Measurements from ENCODE around the gene S100A7A. TPM values are rescaled to one million over a fixed set of nuclear protein-coding genes. Genes with fewer than 3 reads are reported as not detected.

The S100A7A gene
- total and polyA plus RNA-seq, 2 of the 4 experiments (the other 2 are of a cell fraction): not detected

GRCh38 chr1:153459655-153460054, 43.3 kb downstream of the S100A7A start:
- H3K9me1 ChIP-seq (ENCODE audit: insufficient read depth, low read length): no peaks in the 10 kb centered on the region
- H3K18ac ChIP-seq (ENCODE audit: low read depth, low read length): no peak overlapping the region
- H2BK15ac ChIP-seq (ENCODE audit: low read depth, low read length): no peak overlapping the region
- no peak overlapping the region for H2AK9ac ChIP-seq (replicated peaks; ENCODE audit: low read depth, low read length, poor library complexity)
- H3K14ac ChIP-seq (replicated peaks; ENCODE audit: low read depth, low read length): no peak overlapping the region
- H3K56ac ChIP-seq (ENCODE audit: extremely low read depth, insufficient read depth, low read length): no peak overlapping the region
- no peak overlapping the region for H4K91ac ChIP-seq (ENCODE audit: insufficient read depth, low read depth, low read length)
- H3K27me3 ChIP-seq (ENCODE audit: control insufficient read depth, insufficient read depth, low read length): peaks cover 12% of the 10 kb centered on the region
- no peaks in the 10 kb centered on the region for H3K79me1 ChIP-seq (ENCODE audit: low read depth in 1 of 2, low read length in 2 of 2)
- H4K8ac ChIP-seq (ENCODE audit: low read depth in 2 of 2, low read length in 2 of 2): no peak overlapping the region
- H3K23ac ChIP-seq (ENCODE audit: low read depth, low read length): no peak overlapping the region
- H3K4me3 ChIP-seq (ENCODE audit: insufficient read depth, low read depth, low read length): no peak overlapping the region
- in situ Hi-C loops (cut with MboI; ENCODE audit: low sequenced_read_pairs): no loop called here
- DNase-seq (no peak), ATAC-seq (ENCODE audit: low read depth) (no peak)
- no peaks in the 10 kb centered on the region for H3K4me1 ChIP-seq (ENCODE audit: control insufficient read depth, insufficient read depth, low read length)
- ChIA-PET CTCF (no interaction called here), POLR2A (ENCODE audit: unreplicated experiment) (no interaction called here)
- no peak overlapping the region for H2BK5ac ChIP-seq (ENCODE audit: low read depth, low read length, poor library complexity, severe bottlenecking)
- no peak overlapping the region for H2BK120ac ChIP-seq (ENCODE audit: low read depth, low read length)
- H3K4ac ChIP-seq (ENCODE audit: low read depth, low read length): no peak overlapping the region
- no peak overlapping the region for H2BK20ac ChIP-seq (ENCODE audit: low read depth, low read length)
- dilution Hi-C loops (cut with HindIII; ENCODE audit: low sequenced_read_pairs, unreplicated experiment): no loop called here
- H3K9ac ChIP-seq (ENCODE audit: low read depth, low read length): no peak overlapping the region
- no peak overlapping the region for H4K5ac ChIP-seq (ENCODE audit: low read depth, low read length)
- intact Hi-C loops (cut with micrococcal nuclease): no loop called here
- no peaks in the 10 kb centered on the region for H4K20me1 ChIP-seq (ENCODE audit: insufficient read depth, low read length)
- no peak overlapping the region for H2AFZ ChIP-seq (replicated peaks; ENCODE audit: low read length, poor library complexity)
- H3K4me2 ChIP-seq (ENCODE audit: low read depth, low read length): no peak overlapping the region
- no TSS peak for BruUV-seq (replicated peaks)
- no peak for TF ChIP-seq MAZ (IDR thresholded peaks at IDR 0.05; ENCODE audit: borderline replicate concordance, low read depth, low read length)
- no peak for TF ChIP-seq MAFK (IDR thresholded peaks at IDR 0.05; ENCODE audit: low read depth, low read length)
- TF ChIP-seq RFX5 (IDR thresholded peaks at IDR 0.05; ENCODE audit: low read depth, low read length): no peak
- TF ChIP-seq BHLHE40 (IDR thresholded peaks at IDR 0.05; ENCODE audit: low read depth, low read length): no peak
- no peak for TF ChIP-seq RCOR1 (IDR thresholded peaks at IDR 0.05; ENCODE audit: insufficient replicate concordance, low read length)
- no peak for TF ChIP-seq RAD21 (IDR thresholded peaks at IDR 0.05; ENCODE audit: low read length)
- TF ChIP-seq SMC3 (IDR thresholded peaks at IDR 0.05; ENCODE audit: low read depth, low read length): no peak
- H2AK5ac ChIP-seq (ENCODE audit: low read depth, low read length): no peak overlapping the region
- H3K27ac ChIP-seq (ENCODE audit: insufficient read depth, low read length): no peak overlapping the region
- H3K36me3 ChIP-seq (ENCODE audit: control insufficient read depth, insufficient read depth, low read length): no peaks in the 10 kb centered on the region
- WGBS, 2 experiments (ENCODE audit: extremely low coverage in 2 of 2, insufficient read length in 1 of 2): no CpG with 5 or more reads among the region's 2 CpGs
- H3K9me3 ChIP-seq (ENCODE audit: control insufficient read depth, insufficient read depth, low read length): no peaks in the 10 kb centered on the region

Data from IMR-90 (cell line).